IPS-18c (cell line): ENCODE measurements around the gene CYP2D6.
"Not testable (repeated sequence)": the region's sequence is repeated elsewhere in the genome, so short reads cannot be mapped to it uniquely, and the experiment has no call there.

Source experiments
- H3K4me3 ChIP-seq: 2 replicates; pipeline ENCODE4 v1.7.0; 2013; ENCODE audit warnings: low read depth, mild to moderate bottlenecking, low read length, moderate library complexity; ENCODE audit not compliant: insufficient read depth
- H3K9me3 ChIP-seq: one replicate; pipeline ENCODE4 v1.6.1; 2013; ENCODE audit warnings: mild to moderate bottlenecking, low read length, moderate library complexity; ENCODE audit not compliant: control insufficient read depth, insufficient read depth

Gene CYP2D6

GRCh38 chr22:42116848-42117424 is 13.7 kb downstream of the CYP2D6 start:
- H3K9me3 ChIP-seq: no peaks in the 10 kb centered on the region
- H3K4me3 ChIP-seq: no peak overlapping the region

- not testable (repeated sequence) for H3K9me3 ChIP-seq, H3K4me3 ChIP-seq
Observed at GRCh38 chr22:42115420-42115830, 15.2 kb downstream of the CYP2D6 start.

- no peak overlapping the region for H3K4me3 ChIP-seq
- H3K9me3 ChIP-seq: peaks cover 2% of the 10 kb centered on the region
Observed at GRCh38 chr22:42114721-42115120, 15.9 kb downstream of the CYP2D6 start.

- not testable (repeated sequence) for H3K9me3 ChIP-seq
Observed at GRCh38 chr22:42112793-42113192, 17.8 kb downstream of the CYP2D6 start.

GRCh38 chr22:42111798-42112197 is 18.8 kb downstream of the CYP2D6 start:
- Histone ChIP-seq H3K4me3 (no peak overlapping the region), H3K9me3 (peaks cover 2% of the 10 kb centered on the region)

More at GRCh38 chr22:42112793-42113192, 17.8 kb downstream of the CYP2D6 start:
- H3K4me3 ChIP-seq: not testable (repeated sequence)

GRCh38 chr22:42108848-42109247 is 21.8 kb downstream of the CYP2D6 start:
- H3K4me3 ChIP-seq: no peak overlapping the region

GRCh38 chr22:42104332-42104860 is 26.2 kb downstream of the CYP2D6 start:
- H3K9me3 ChIP-seq: not testable (repeated sequence)

More at GRCh38 chr22:42108848-42109247, 21.8 kb downstream of the CYP2D6 start:
- H3K9me3 ChIP-seq: peaks cover 2% of the 10 kb centered on the region

GRCh38 chr22:42101199-42101598 is 29.4 kb downstream of the CYP2D6 start:
- H3K9me3 ChIP-seq: peaks cover 6% of the 10 kb centered on the region
- H3K4me3 ChIP-seq: no peak overlapping the region

More at GRCh38 chr22:42104332-42104860, 26.2 kb downstream of the CYP2D6 start:
- H3K4me3 ChIP-seq: not testable (repeated sequence)

GRCh38 chr22:42091455-42091782 is 39.2 kb downstream of the CYP2D6 start:
- H3K4me3 ChIP-seq: peak overlapping the region; percentile 62; the same call in 1 of the 2 replicates
- H3K9me3 ChIP-seq: no peaks in the 10 kb centered on the region

GRCh38 chr22:42090596-42091454 is 39.8 kb downstream of the CYP2D6 start, which contains the start of gene NDUFA6:
Gene NDUFA6 (minus strand): TSS chr22:42090772. CDS start chr22:42090744, 28 bp downstream.
- no peaks in the 10 kb centered on the region for H3K9me3 ChIP-seq
- H3K4me3 ChIP-seq: peak within 1 kb of the TSS; percentile 99

- Histone ChIP-seq H3K9me3 (no peaks in the 10 kb centered on the region), H3K4me3 (no peak overlapping the region)
Observed at GRCh38 chr22:42086051-42086450, 44.6 kb downstream of the CYP2D6 start.

- no peaks in the 10 kb centered on the region for H3K9me3 ChIP-seq
- H3K4me3 ChIP-seq: no peak overlapping the region
Observed at GRCh38 chr22:42084874-42085273, 45.7 kb downstream of the CYP2D6 start.

- Histone ChIP-seq H3K9me3 (no peaks in the 10 kb centered on the region), H3K4me3 (no peak overlapping the region)
Observed at GRCh38 chr22:42083119-42083518, 47.5 kb downstream of the CYP2D6 start.

GRCh38 chr22:42080287-42080686 is 50.3 kb downstream of the CYP2D6 start:
- Histone ChIP-seq H3K9me3 (no peaks in the 10 kb centered on the region), H3K4me3 (peak overlapping the region; percentile 99)

- no peaks in the 10 kb centered on the region for H3K9me3 ChIP-seq
- peak within 1 kb of the TSS; percentile 99 for H3K4me3 ChIP-seq
Observed at GRCh38 chr22:42079319-42080251, 51.0 kb downstream of the CYP2D6 start, which contains the start of gene SMDT1. Gene SMDT1 (plus strand): TSS chr22:42079700. CDS start chr22:42079769, 69 bp downstream.

GRCh38 chr22:42078469-42079318 is 51.9 kb downstream of the CYP2D6 start:
- no peaks in the 10 kb centered on the region for H3K9me3 ChIP-seq
- H3K4me3 ChIP-seq: peak overlapping the region; percentile 99
